WI38 (cell line): ENCODE measurements around the gene HEPHL1.
"Not testable (repeated sequence)": the region's sequence is repeated elsewhere in the genome, so short reads cannot be mapped to it uniquely, and the experiment has no call there.

ENCODE experiments used
- H3K4me3 ChIP-seq: 2 replicates; pipeline ENCODE4 v1.5.1; 2011; ENCODE audit warnings: low read depth, mild to moderate bottlenecking, control low read depth, low read length
- CTCF ChIP-seq: IDR thresholded peaks from 2 replicates; pipeline ENCODE4 v1.5.1; 2012; ENCODE audit warnings: low read depth, mild to moderate bottlenecking, control low read depth, low read length

Gene HEPHL1

GRCh38 chr11:94020777-94021481 lies at the start of gene HEPHL1:
Gene HEPHL1 (plus strand): TSS chr11:94021354. CDS start chr11:94021369, 15 bp downstream.
- no peak within 1 kb of the TSS for H3K4me3 ChIP-seq
- TF ChIP-seq CTCF: no peak

GRCh38 chr11:93972790-93973189 lies 48.4 kb upstream of the HEPHL1 start:
- TF ChIP-seq CTCF: no peak
- H3K4me3 ChIP-seq: no peak overlapping the region

GRCh38 chr11:93973322-93974051 lies 47.7 kb upstream of the HEPHL1 start:
- H3K4me3 ChIP-seq: not testable (repeated sequence)

- TF ChIP-seq CTCF: no peak
- H3K4me3 ChIP-seq: no peak overlapping the region
Measured at GRCh38 chr11:93974759-93975158, 46.4 kb upstream of the HEPHL1 start.

GRCh38 chr11:93976577-93977254 lies 44.4 kb upstream of the HEPHL1 start:
- not testable (repeated sequence) for H3K4me3 ChIP-seq

- H3K4me3 ChIP-seq: no peak overlapping the region
- TF ChIP-seq CTCF: no peak
Measured at GRCh38 chr11:93983542-93984195, 37.5 kb upstream of the HEPHL1 start.

GRCh38 chr11:93984196-93984567 lies 37.0 kb upstream of the HEPHL1 start:
- H3K4me3 ChIP-seq: no peak overlapping the region
- no peak for TF ChIP-seq CTCF

- no peak for TF ChIP-seq CTCF
- no peak overlapping the region for H3K4me3 ChIP-seq
Measured at GRCh38 chr11:93984936-93985335, 36.2 kb upstream of the HEPHL1 start.
